Adrenal gland (tissue), 5 donors: Measurements from ENCODE around the gene SDK2.

ENCODE experiments used
- CTCF ChIP-seq, 6 experiments: fragments of 450-650 bp in 4 of 6; fragments of 200-600 bp in 2 of 6; sonication (generic) in 1 of 6; IDR thresholded peaks; 1 replicate in 5 of 6; 2 replicates in 1 of 6; pipeline versions ENCODE4 v1.5.1 to v1.8.0; 2016 to 2021; ENCODE audit warnings: antibody characterized with exemption in 6 of 6, mild to moderate bottlenecking in 2 of 6, moderate library complexity in 1 of 6
- POLR2A ChIP-seq, 2 donors: fragments of 450-650 bp; IDR thresholded peaks; one replicate each; pipeline ENCODE4 v1.6.1; 2017; ENCODE audit warnings: antibody characterized with exemption in 2 of 2, mild to moderate bottlenecking in 2 of 2, moderate library complexity in 1 of 2
- donor health status: DM: no; HTN: no; CAD: no.

GRCh38 chr17:73397278-73397826 lies 246.9 kb downstream of the SDK2 start:
- TF ChIP-seq CTCF (IDR thresholded peaks at IDR 0.05) (no peak), POLR2A (IDR thresholded peaks at IDR 0.05) (no peak)
